ENCODE data around the gene ZNF260.
A peak's percentile ranks its signal among the peaks of the same experiment; 100 is the strongest.
"Not testable (repeated sequence)": the region's sequence is repeated elsewhere in the genome, so short reads cannot be mapped to it uniquely, and the experiment has no call there.

The ZNF260 gene

DNA sequence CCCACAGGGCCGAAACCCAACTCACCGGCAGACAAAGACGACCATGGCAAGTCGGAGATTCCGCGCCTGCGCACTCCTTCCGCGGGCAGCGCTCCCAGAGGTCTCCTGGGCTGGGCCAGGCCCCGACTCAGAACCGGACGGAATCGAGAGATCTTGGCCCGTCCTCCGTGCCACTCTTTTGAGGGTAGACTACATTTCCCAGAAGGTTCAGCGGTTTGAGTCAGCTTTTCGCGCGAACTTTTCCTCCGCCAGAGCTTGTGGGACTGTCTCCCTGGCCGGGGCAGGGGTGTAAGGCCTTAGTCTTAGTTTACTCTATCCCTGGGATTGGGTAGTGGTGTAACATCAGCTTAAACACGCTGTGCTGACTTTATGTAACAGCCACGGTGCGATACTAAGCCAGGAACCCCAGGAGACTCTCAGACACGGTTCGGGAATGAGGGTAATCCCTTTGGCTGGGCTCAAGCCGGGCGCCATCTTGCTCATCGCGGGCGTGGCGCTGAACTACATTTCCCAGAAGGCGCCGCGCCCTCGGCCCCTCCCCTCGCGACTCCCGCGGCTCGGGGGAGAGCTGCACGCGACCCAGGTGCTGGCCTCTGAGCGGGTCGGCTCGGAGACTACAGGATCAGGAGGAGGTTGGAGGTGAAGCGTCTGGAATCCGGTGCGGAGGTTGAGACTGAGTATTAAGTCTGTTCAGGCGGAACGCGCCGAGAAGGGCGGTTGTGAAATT lies at the start of gene ZNF260:
TSS of gene ZNF260 (minus strand) at position 78 of the 727 bp plus-strand sequence. CDS start 13,033 bp downstream, outside the sequence.
- peak; percentile 86 for DNase-seq (ENCODE audit: low read depth)

GRCh38 chr19:36577271-36577996 lies 49.4 kb upstream of the ZNF260 start:
- no peak for DNase-seq (ENCODE audit: low read depth)

- no peak for DNase-seq (ENCODE audit: low read depth)
Measured at GRCh38 chr19:36574741-36575140, 46.7 kb upstream of the ZNF260 start.

GRCh38 chr19:36573895-36574720 lies 46.0 kb upstream of the ZNF260 start:
- DNase-seq (ENCODE audit: low read depth), result no peak

DNA sequence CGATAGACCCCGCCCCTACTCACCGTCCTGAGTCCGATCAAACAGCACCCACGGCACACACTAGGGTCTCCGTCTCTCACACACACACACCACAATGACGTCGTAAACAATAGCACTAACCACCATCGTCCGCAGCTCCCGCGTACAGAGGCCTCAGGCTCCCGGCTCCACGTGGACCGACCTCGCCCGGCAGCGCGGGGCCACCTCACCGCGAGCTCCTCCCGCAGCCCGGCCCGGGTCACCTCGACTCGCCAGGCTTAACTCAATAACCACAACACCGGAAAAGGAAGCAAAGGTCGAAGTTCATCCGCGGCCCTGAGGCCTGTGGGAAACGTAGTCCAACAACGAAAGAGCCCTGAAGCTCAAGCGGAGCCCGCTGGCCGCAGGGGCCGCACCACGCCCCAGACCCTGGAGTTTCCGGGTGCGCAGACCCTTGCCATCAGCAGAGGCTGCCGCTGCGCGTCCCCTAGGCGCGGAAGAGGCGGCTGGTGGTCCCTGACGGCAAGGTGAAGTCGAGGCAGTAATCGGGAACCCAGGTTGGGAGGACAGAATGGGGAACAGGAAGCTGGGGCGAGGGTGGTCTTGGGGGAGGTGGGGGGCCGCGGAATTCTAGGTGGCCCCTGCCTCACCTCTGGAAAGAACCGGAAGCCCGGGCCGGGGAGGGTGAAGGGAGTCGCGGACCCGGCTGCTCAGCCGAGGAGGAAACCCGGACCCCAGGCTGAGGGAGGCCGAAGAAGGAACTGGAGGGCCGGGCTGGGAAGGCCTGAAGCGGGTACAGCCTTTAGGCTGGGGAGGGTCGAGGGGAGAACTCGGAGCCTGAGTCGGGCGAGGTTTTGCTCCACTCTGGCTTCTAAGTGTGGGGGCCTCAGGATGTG lies 45.2 kb upstream of the ZNF260 start, which contains the start of gene ZNF529:
TSS of gene ZNF529 (minus strand) at position 273 of the 875 bp plus-strand sequence. CDS start 946 bp downstream, outside the sequence.
- DNase-seq (ENCODE audit: low read depth), result peak; percentile 77

GRCh38 chr19:36572593-36573019 lies 44.5 kb upstream of the ZNF260 start:
- DNase-seq (ENCODE audit: low read depth), result no peak

- no peak for DNase-seq (ENCODE audit: low read depth)
Measured at GRCh38 chr19:36564391-36564790, 36.3 kb upstream of the ZNF260 start.

DNA sequence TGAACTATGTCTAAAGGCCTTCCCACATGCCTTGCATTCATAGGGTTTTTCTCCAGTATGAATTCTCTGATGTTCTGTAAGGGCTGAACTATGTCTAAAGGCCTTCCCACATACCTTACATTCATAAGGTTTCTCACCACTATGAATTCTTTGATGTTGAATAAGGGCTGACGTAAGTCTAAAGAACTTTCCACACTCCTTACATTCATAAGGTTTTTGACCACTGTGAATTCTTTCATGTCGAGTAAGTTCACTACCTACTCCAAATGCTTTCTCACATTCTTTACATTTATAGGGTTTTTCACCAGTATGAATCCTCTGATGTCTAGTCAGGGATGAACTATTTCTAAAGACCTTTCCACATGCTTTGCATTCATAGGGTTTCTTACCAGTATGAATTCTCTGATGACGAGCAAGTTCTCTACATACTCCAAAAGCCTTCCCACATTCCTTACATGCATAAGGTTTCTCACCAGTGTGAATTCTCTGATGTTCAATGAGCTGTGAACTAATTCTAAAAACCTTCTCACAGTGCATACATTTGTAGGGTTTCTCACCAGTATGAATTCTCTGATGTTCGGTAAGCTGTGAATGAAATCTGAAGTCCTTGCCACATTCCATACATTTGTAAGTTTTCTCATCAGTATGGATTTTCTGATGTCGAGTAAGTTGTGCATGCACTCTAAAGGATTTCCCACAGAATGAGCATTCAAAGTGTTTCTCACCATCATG lies 19.1 kb upstream of the ZNF260 start:
- DNase-seq (ENCODE audit: low read depth), result no peak

DNA sequence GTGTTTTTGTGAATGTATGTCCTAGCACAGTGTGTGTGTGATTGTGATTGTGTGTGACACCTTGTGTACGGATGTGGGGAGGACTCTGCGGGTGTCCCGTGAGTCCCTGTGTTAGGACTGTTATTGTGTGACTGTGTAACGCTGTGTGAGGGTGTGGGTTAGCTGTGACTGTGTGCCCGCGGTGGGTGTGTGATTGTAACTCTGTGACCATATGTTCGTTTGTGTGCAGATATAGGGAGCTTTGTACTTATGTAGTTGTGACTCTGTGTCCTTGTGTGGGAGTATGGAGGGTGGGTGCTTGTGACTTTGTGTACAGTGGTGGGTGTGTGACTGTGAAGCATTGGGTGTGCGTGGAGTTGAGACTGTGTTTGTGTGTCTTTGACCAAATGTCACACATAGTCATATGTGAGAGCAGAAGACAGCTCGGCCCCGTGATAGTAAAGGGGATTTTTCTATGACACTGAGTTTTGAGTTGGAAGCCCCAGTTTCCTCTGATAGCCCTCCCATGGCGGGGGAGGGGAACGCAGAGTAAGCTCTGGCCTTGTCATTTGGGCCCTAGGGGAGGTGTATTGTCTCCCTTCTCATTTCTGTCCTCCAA lies 949 bp upstream of the ZNF260 start:
- peak; percentile 2 for DNase-seq (ENCODE audit: low read depth)

- DNase-seq (ENCODE audit: low read depth), result no peak
Measured at GRCh38 chr19:36527873-36528193, 238 bp downstream of the ZNF260 start.

GRCh38 chr19:36527341-36527740 lies 730 bp downstream of the ZNF260 start:
- no peak for DNase-seq (ENCODE audit: low read depth)

- no peak for DNase-seq (ENCODE audit: low read depth)
Measured at GRCh38 chr19:36526581-36526980, 1.5 kb downstream of the ZNF260 start.

DNA sequence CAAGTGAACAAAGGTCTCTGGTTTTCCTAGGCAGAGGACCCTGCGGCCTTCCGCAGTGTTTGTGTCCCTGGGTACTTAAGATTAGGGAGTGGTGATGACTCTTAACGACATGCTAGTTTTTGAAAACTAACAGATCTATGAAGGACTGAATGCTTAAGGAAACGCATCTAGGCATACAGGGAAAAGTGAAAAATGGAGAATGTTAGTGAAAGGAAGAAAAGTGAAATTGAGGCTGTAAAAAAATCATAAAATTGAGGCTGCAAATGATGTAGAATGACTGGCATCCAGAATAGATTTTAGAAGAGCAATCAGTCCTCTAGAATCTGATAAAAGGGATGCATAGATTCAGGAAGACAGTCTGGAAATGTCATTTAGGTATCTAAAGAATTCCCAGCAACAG lies 3.5 kb downstream of the ZNF260 start:
- DNase-seq (ENCODE audit: low read depth), result no peak

DNA sequence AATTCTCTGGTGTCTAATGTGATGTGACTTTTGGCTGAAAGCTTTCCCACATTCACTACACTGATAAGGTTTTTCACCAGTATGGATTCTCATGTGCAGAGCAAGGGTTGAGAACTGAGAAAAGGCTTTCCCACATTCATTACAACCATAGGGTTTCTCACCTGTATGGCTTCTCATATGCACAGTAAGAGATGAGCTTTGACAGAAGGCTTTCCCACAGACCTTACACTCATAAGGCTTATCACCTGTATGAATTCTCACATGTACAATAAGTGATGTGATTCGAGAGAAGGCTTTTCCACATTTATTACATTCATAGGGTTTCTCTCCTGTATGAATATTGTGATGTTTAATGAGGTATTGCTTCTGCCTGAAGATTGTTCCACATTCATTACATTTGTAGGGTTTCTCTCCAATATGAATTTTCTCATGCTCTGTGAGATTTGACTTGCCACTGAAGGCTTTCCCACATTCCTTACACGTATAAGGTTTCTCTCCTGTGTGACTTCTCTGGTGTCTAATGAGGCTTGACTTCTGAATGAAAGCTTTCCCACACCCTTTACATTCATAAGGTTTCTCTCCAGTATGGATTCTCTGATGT lies 14.0 kb downstream of the ZNF260 start:
- DNase-seq (ENCODE audit: low read depth), result no peak

DNA sequence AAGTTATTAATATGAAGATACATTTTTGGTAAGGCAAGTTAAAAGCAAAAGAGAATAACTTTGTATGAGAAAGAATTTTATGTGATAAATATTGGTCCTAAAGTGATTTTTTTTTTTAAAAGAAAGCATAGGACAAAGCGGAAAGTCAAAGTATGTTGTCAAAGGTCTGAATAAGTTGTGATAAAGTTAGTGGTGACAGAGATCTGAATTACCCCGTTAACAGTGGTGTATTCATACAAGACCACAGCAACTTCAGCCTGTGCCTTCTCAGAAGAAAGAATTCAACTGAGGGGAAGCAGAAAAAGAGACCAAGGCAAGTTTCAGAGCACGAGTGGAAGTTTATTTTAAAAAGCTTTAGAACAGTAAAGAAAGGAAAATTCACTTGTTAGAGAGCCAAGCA lies 19.7 kb downstream of the ZNF260 start:
- no peak for DNase-seq (ENCODE audit: low read depth)

GRCh38 chr19:36501973-36502372 lies 26.1 kb downstream of the ZNF260 start:
- no peak for DNase-seq (ENCODE audit: low read depth)

- no peak for DNase-seq (ENCODE audit: low read depth)
Measured at GRCh38 chr19:36497001-36497400, 31.1 kb downstream of the ZNF260 start.

DNA sequence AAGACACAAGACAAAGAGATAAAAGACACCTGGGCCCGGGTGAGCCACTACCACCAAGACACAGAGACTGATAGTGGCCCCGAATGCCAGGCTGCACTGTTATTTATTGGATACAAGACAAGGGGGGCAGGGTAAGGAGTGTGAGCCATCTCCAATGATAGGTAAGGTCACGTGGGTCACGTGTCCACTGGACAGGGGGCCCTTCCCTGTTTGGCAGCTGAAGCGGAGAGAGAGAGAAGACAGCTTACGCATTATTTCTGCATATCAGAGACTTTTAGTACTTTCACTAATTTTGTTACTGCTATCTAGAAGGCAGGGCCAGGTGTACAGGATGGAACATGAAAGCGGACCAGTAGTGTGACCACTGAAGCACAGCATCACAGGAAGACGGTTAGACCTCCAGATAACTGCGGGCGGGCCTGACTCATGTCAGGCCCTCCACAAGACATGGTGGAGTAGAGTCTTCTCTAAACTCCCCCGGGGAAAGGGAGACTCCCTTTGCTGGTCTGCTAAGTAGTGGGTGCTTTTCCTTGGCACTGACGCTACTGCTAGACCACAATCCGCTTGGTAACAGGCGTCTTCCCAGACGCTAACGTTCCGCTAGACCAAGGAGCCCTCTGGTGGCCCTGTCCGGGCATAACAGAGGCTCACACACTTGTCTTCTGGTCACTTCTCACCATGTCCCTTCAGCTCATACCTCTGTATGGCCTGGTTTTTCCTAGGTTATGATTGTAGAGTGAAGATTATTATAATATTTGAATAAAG lies 35.2 kb downstream of the ZNF260 start:
- DNase-seq (ENCODE audit: low read depth), result peak; percentile 5

DNA sequence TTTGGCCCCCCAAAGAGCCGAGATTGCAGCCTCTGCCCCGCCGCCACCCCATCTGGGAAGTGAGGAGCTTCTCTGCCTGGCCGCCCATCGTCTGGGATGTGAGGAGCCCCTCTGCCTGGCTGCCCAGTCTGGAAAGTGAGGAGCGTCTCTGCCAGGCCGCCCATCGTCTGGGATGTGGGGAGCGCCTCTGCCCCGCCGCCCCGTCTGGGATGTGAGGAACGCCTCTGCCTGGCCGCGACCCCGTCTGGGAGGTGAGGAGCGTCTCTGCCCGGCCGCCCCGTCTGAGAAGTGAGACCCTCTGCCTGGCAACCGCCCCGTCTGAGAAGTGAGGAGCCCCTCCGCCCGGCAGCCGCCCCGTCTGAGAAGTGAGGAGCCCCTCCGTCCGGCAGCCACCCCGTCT lies 37.2 kb downstream of the ZNF260 start:
- not testable (repeated sequence) for DNase-seq (ENCODE audit: low read depth)
